A549 (cell line): ENCODE data around the gene TPCN1. TPM values are rescaled to one million over a fixed set of nuclear protein-coding genes. Genes with fewer than 3 reads are reported as not detected.

Experiments
- ATAC-seq, 2 experiments: fragments of 200-7000 bp in 1 of 2; fragments of >200 bp in 1 of 2; cut with Nextera tagmentation in 1 of 2; cut with Tn5 transposase in 1 of 2; 3 replicates each; pipeline versions ENCODE4 v1.8.0 to v1.9.1; 2018 to 2020; ENCODE audit warnings: mild to moderate bottlenecking in 1 of 2, moderate library complexity in 1 of 2
- CTCF ChIA-PET: fragments of 300-600 bp; sonication (Branson Sonifier 250); formaldehyde crosslinking; extraction: SDS; loops from one replicate; lab custom pipeline; 2021; ENCODE audit warnings: antibody characterized with exemption, inconsistent platforms; lab: Yijun Ruan, JAX
- POLR2A ChIA-PET: fragments of 350-600 bp; formaldehyde crosslinking; extraction: SDS; loops from one replicate; lab custom pipeline; 2021; ENCODE audit warnings: antibody characterized with exemption, inconsistent platforms; lab: Yijun Ruan, JAX
- DNase-seq, 2 experiments: peaks; one replicate each; pipeline versions ENCODE4 v3.0.0 to v3.0.0-alpha.2; 2011 to 2016; ENCODE audit warnings: low read depth in 1 of 2, low spot score in 1 of 2
- FAIRE-seq: peaks from 2 replicates; lab custom pipeline; 2011; peaks lifted over from hg19 to GRCh38; lab: Jason Lieb, UNC
- H3K27ac ChIP-seq, 2 experiments: fragments of >200 bp; sonication (Bioruptor Twin); formaldehyde crosslinking; 3 replicates each; pipeline ENCODE4 v1.5.1; 2016 to 2017
- H3K4me1 ChIP-seq: fragments of >200 bp; sonication (Bioruptor Twin); formaldehyde crosslinking; 3 replicates; pipeline ENCODE4 v1.6.1; 2016
- H3K4me2 ChIP-seq: fragments of >200 bp; sonication (Bioruptor Twin); formaldehyde crosslinking; 3 replicates; pipeline ENCODE4 v1.6.1; 2016
- H3K4me3 ChIP-seq: fragments of >200 bp; sonication (Bioruptor Twin); formaldehyde crosslinking; 3 replicates; pipeline ENCODE4 v1.5.1; 2016
- H3K9me3 ChIP-seq: fragments of >200 bp; sonication (Bioruptor Twin); formaldehyde crosslinking; 3 replicates; pipeline ENCODE4 v1.6.1; 2016
- BHLHE40 ChIP-seq: IDR thresholded peaks from 2 replicates; pipeline ENCODE4 v1.6.1; 2012; ENCODE audit warnings: low read depth, low read length, inconsistent platforms
- CBX2 ChIP-seq: fragments of 200-600 bp; sonication (generic); IDR thresholded peaks from 2 replicates; pipeline ENCODE4 v1.6.1; 2016; ENCODE audit warnings: low read depth, mild to moderate bottlenecking, borderline replicate concordance
- CBX8 ChIP-seq: fragments of 200-600 bp; sonication (generic); IDR thresholded peaks from 2 replicates; pipeline ENCODE4 v1.6.1; 2016
- CEBPB ChIP-seq, 2 experiments: fragments of >200 bp in 1 of 2; sonication (Bioruptor Twin) in 1 of 2; formaldehyde crosslinking in 1 of 2; IDR thresholded peaks; 2 replicates each; pipeline ENCODE4 v1.6.1; 2012 to 2016
- CHD4 ChIP-seq: fragments of 200-600 bp; sonication (generic); IDR thresholded peaks from 2 replicates; pipeline ENCODE4 v1.6.1; 2016; ENCODE audit warnings: antibody characterized with exemption, mild to moderate bottlenecking, borderline replicate concordance
- EHF ChIP-seq: fragments of 250-450 bp; sonication (Bioruptor Pico); IDR thresholded peaks from 2 replicates; pipeline ENCODE4 v1.5.0; 2020; ENCODE audit warnings: mild to moderate bottlenecking
- ESRRA ChIP-seq: fragments of 150-350 bp; IDR thresholded peaks from 2 replicates; pipeline ENCODE4 v1.6.1; 2014; ENCODE audit warnings: mild to moderate bottlenecking, low read length, borderline replicate concordance
- FOSB ChIP-seq: fragments of 250-450 bp; sonication (Bioruptor Pico); IDR thresholded peaks from 2 replicates; pipeline ENCODE4 v1.5.0; 2020; ENCODE audit warnings: mild to moderate bottlenecking, moderate library complexity
- FOXS1 ChIP-seq: fragments of 250-450 bp; sonication (Bioruptor Pico); IDR thresholded peaks from 2 replicates; pipeline ENCODE4 v1.5.0; 2020; ENCODE audit warnings: mild to moderate bottlenecking, moderate library complexity
- HEYL ChIP-seq: fragments of 250-450 bp; sonication (Bioruptor Pico); IDR thresholded peaks from 2 replicates; pipeline ENCODE4 v1.8.0; 2021; ENCODE audit warnings: mild to moderate bottlenecking, moderate library complexity
- HOXA7 ChIP-seq: fragments of 250-450 bp; sonication (Bioruptor Pico); IDR thresholded peaks from 2 replicates; pipeline ENCODE4 v1.5.0; 2020; ENCODE audit warnings: mild to moderate bottlenecking, moderate library complexity
- HOXB13 ChIP-seq: fragments of 250-450 bp; sonication (Bioruptor Pico); IDR thresholded peaks from 2 replicates; pipeline ENCODE4 v1.5.0; 2020; ENCODE audit warnings: low read depth, mild to moderate bottlenecking, moderate library complexity
- HOXB5 ChIP-seq: fragments of 250-450 bp; sonication (Bioruptor Pico); IDR thresholded peaks from 2 replicates; pipeline ENCODE4 v1.5.0; 2020; ENCODE audit warnings: mild to moderate bottlenecking, moderate library complexity
- JUN ChIP-seq, 2 experiments: fragments of >200 bp; sonication (Bioruptor Twin); formaldehyde crosslinking; IDR thresholded peaks; 2 replicates in 1 of 2; 3 replicates in 1 of 2; pipeline ENCODE4 v1.6.1; 2016 to 2017
- KDM5A ChIP-seq: fragments of 200-600 bp; sonication (generic); IDR thresholded peaks from 2 replicates; pipeline ENCODE4 v1.6.1; 2016; ENCODE audit warnings: antibody characterized with exemption, mild to moderate bottlenecking
- MAFK ChIP-seq: fragments of 450-650 bp; IDR thresholded peaks from 2 replicates; pipeline ENCODE4 v1.6.1; 2014; ENCODE audit not compliant: partially characterized antibody
- MAZ ChIP-seq: fragments of 150-350 bp; IDR thresholded peaks from 2 replicates; pipeline ENCODE4 v1.6.1; 2014; ENCODE audit warnings: antibody characterized with exemption, low read depth, low read length, borderline replicate concordance
- MYC ChIP-seq: IDR thresholded peaks from 2 replicates; pipeline ENCODE4 v1.6.1; 2012; ENCODE audit warnings: mild to moderate bottlenecking, inconsistent platforms, low read length, improper control_type of control experiment, borderline replicate concordance
- NR3C1 ChIP-seq: fragments of >200 bp; sonication (Bioruptor Twin); formaldehyde crosslinking; IDR thresholded peaks from 3 replicates; pipeline ENCODE4 v1.6.1; 2017
- RFX5 ChIP-seq: fragments of 450-650 bp; IDR thresholded peaks from 2 replicates; pipeline ENCODE4 v1.7.1; 2014; ENCODE audit warnings: antibody characterized with exemption, mild to moderate bottlenecking, moderate library complexity
- TFCP2L1 ChIP-seq: fragments of 250-450 bp; sonication (Bioruptor Pico); IDR thresholded peaks from 2 replicates; pipeline ENCODE4 v1.5.0; 2021; ENCODE audit warnings: mild to moderate bottlenecking
- TP53 ChIP-seq: fragments of 250-450 bp; sonication (Bioruptor Pico); IDR thresholded peaks from 2 replicates; pipeline ENCODE4 v1.5.0; 2021; ENCODE audit warnings: mild to moderate bottlenecking, moderate library complexity
- ZFP36 ChIP-seq: fragments of 450-650 bp; IDR thresholded peaks from 2 replicates; pipeline ENCODE4 v1.6.1; 2014; ENCODE audit warnings: borderline replicate concordance; ENCODE audit not compliant: partially characterized antibody
- ZNF302 ChIP-seq: fragments of 250-450 bp; sonication (Bioruptor Pico); IDR thresholded peaks from 2 replicates; pipeline ENCODE4 v1.9.0; 2021; ENCODE audit warnings: inconsistent platforms, mild to moderate bottlenecking, moderate library complexity
- WGBS: methylation state at CpG from one replicate; pipeline ENCODE4 v1.1.6; 2017; ENCODE audit errors: missing lambda C conversion rate; 5-methylcytosine and 5-hydroxymethylcytosine counted together
- polyA plus RNA-seq, 4 experiments: library from polyadenylated mRNA; depleted of rRNA in 3 of 4; stranded (reverse); fragments of >200 nt; fragmentation: RNase III in 1 of 4; extraction: RNeasy Plus Mini Kit Qiagen cat#74134 plus additional on column Dnase treatment in 1 of 4; gene quantifications; 2 replicates in 3 of 4; 3 replicates in 1 of 4; pipeline ENCODE4 v1.2.3, GENCODE V29; 2011 to 2017
- small RNA-seq, 6 experiments: library from RNA; depleted of rRNA; stranded (forward); fragments of <200 nt; gene quantifications; one replicate each; pipeline ENCODE3, GENCODE V24; 2012
- TF ChIP-seq, protein P1 (sequence below): fragments of 250-450 bp; sonication (Bioruptor Pico); IDR thresholded peaks from 2 replicates; pipeline ENCODE4 v1.5.0; 2020; ENCODE audit warnings: low read depth, mild to moderate bottlenecking, moderate library complexity
- TF ChIP-seq, protein P2 (sequence below): IDR thresholded peaks from 2 replicates; pipeline ENCODE4 v1.6.1; 2012; ENCODE audit warnings: low read depth, borderline replicate concordance
- TF ChIP-seq, protein P3 (sequence below): fragments of 150-350 bp; IDR thresholded peaks from 2 replicates; pipeline ENCODE4 v1.6.1; 2014; ENCODE audit warnings: low read depth, mild to moderate bottlenecking, low read length

The TPCN1 gene
- polyA plus RNA-seq, 2 of the 4 experiments (the other 2 are of a cell fraction): 21.9 to 24.1 TPM

DNA sequence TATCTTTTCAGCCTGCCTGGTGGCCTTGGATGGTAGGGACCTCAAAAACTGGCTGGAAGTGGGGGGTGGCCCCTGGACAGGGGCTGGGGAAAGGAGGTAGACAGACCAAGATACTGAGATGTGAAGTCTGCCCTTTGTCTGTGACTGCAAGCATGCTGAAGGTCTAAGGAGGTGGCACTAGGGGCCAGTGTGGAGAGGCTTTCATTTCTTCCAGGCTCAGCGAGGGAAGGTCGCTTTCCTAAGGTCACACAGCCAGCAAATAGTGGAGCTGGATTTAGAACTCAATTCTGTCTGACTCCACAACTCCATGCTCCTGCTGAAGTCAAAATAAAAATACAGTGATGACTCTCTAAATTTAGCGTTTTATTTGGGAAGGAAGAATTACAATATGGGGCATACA, 125.8 kb downstream of the TPCN1 start:
- TF ChIP-seq ZFP36: peak; percentile 51
- TF ChIP-seq, protein P1, sequence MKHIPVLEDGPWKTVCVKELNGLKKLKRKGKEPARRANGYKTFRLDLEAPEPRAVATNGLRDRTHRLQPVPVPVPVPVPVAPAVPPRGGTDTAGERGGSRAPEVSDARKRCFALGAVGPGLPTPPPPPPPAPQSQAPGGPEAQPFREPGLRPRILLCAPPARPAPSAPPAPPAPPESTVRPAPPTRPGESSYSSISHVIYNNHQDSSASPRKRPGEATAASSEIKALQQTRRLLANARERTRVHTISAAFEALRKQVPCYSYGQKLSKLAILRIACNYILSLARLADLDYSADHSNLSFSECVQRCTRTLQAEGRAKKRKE (CRISPR knock-in tag): no peak
- TF ChIP-seq HEYL: no peak
- no peak for TF ChIP-seq CBX2
- no peak for TF ChIP-seq HOXB5 (CRISPR knock-in tag)
- no peak for TF ChIP-seq CHD4
- TF ChIP-seq NR3C1: no peak
- CTCF ChIA-PET: interaction anchor here (0.6 kb wide), 2 partner anchors 35 to 77 kb away, joined by 3 read pairs; no protein-coding TSS in a partner anchor
- Histone ChIP-seq H3K27ac (no peak overlapping the region), H3K4me3 (no peak overlapping the region), H3K9me3 (no peaks in the 10 kb centered on the region), H3K4me1 (no peaks in the 10 kb centered on the region), H3K4me2 (no peak overlapping the region)
- WGBS: 81% methylated on average over 3 of the region's 3 CpGs
- ATAC-seq (peak; percentile 52 to 65; a peak in 3 of 6 replicates), FAIRE-seq (no peak), DNase-seq (no peak)
- POLR2A ChIA-PET: no interaction called here

DNA sequence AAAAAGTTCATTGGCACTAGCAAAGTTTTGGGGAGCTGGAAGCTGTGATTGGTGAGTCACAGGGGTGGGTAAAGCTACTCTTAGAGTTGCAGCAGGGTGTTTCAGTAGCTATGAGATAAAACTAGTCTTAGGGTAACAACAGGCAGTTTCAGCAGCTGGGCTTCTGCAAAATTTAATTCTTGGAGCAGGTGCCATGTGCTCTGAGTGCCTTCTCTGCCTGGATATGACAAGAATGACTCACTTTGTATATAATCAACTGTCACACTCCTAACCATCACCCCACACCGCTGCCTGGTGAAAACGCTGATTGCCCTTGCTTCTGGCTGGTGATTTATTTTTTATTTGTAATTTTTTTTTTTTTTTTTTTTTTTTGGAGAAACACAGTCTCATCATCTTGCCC, 126.6 kb downstream of the TPCN1 start:
- H3K4me3 ChIP-seq: no peak overlapping the region
- ATAC-seq (no peak), DNase-seq (no peak), FAIRE-seq (no peak)
- no peaks in the 10 kb centered on the region for H3K4me1 ChIP-seq
- 48% methylated on average over 2 of the region's 2 CpGs for WGBS
- no peaks in the 10 kb centered on the region for H3K9me3 ChIP-seq
- no peak overlapping the region for H3K27ac ChIP-seq
- TF ChIP-seq HOXB13 (CRISPR knock-in tag) (no peak), MAFK (no peak), JUN (IDR thresholded peaks at IDR 0.05) (no peak), TFCP2L1 (CRISPR knock-in tag) (no peak), MYC (no peak), BHLHE40 (no peak), CEBPB (IDR thresholded peaks at IDR 0.05) (no peak), HOXA7 (CRISPR knock-in tag) (no peak), CBX8 (no peak), EHF (CRISPR knock-in tag) (no peak), ZNF302 (CRISPR knock-in tag) (no peak), RFX5 (no peak), MAZ (no peak), FOSB (CRISPR knock-in tag) (no peak), FOXS1 (no peak), TP53 (CRISPR knock-in tag) (no peak), KDM5A (no peak), ESRRA (no peak)
- TF ChIP-seq, protein P2, sequence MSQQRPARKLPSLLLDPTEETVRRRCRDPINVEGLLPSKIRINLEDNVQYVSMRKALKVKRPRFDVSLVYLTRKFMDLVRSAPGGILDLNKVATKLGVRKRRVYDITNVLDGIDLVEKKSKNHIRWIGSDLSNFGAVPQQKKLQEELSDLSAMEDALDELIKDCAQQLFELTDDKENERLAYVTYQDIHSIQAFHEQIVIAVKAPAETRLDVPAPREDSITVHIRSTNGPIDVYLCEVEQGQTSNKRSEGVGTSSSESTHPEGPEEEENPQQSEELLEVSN: no peak
- TF ChIP-seq, protein P3, sequence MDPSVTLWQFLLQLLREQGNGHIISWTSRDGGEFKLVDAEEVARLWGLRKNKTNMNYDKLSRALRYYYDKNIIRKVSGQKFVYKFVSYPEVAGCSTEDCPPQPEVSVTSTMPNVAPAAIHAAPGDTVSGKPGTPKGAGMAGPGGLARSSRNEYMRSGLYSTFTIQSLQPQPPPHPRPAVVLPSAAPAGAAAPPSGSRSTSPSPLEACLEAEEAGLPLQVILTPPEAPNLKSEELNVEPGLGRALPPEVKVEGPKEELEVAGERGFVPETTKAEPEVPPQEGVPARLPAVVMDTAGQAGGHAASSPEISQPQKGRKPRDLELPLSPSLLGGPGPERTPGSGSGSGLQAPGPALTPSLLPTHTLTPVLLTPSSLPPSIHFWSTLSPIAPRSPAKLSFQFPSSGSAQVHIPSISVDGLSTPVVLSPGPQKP: no peak
- POLR2A ChIA-PET: no interaction called here
- CTCF ChIA-PET: interaction anchor here (0.6 to 1.4 kb wide), 2 partner anchors 26 to 76 kb away, joined by 3 read pairs; no protein-coding TSS in a partner anchor
- H3K4me2 ChIP-seq: no peak overlapping the region

Small RNA genes lying within 50 kb of the gene (small RNA-seq; reads per million reads assigned to genes)
- 0 reads per million in 6 experiments for gene MIR6762
- 0 reads per million in 6 experiments for gene RF00019

Other genes starting within 250 kb of the TPCN1 start
- gene OAS2, start 242.9 kb upstream of the TPCN1 start, polyA plus RNA-seq (2011; rRNA removed): 0.19 and 0.36 TPM in 2 replicates
- gene OAS2, start 242.9 kb upstream of the TPCN1 start, polyA plus RNA-seq (2017; fragmentation: RNase III; extraction: RNeasy Plus Mini Kit Qiagen cat#74134 plus additional on column Dnase treatment): 0.05 TPM in 1 of 3 replicates, not detected in the others
- gene DTX1, start 164.7 kb upstream of the TPCN1 start, polyA plus RNA-seq (2011; rRNA removed): 0.28 and 0.36 TPM in 2 replicates
- gene DTX1, start 164.7 kb upstream of the TPCN1 start, polyA plus RNA-seq (2017; fragmentation: RNase III; extraction: RNeasy Plus Mini Kit Qiagen cat#74134 plus additional on column Dnase treatment): 0.28 to 0.37 TPM (median 0.29 TPM) in 3 replicates
- 0.34 and 0.36 TPM in 2 replicates for gene RASAL1, start 85.7 kb upstream of the TPCN1 start, polyA plus RNA-seq (2011; rRNA removed)
- 0.18 to 0.30 TPM (median 0.30 TPM) in 3 replicates for gene RASAL1, start 85.7 kb upstream of the TPCN1 start, polyA plus RNA-seq (2017; fragmentation: RNase III; extraction: RNeasy Plus Mini Kit Qiagen cat#74134 plus additional on column Dnase treatment)
- gene CFAP73, start 71.7 kb upstream of the TPCN1 start, polyA plus RNA-seq (2011; rRNA removed): not detected in 2 replicates
- 0.05 TPM in 1 of 3 replicates, not detected in the others for gene CFAP73, start 71.7 kb upstream of the TPCN1 start, polyA plus RNA-seq (2017; fragmentation: RNase III; extraction: RNeasy Plus Mini Kit Qiagen cat#74134 plus additional on column Dnase treatment)
- gene DDX54, start 36.0 kb upstream of the TPCN1 start, polyA plus RNA-seq (2011; rRNA removed): 60.6 and 62.4 TPM in 2 replicates
- 55.9 to 64.5 TPM (median 62.2 TPM) in 3 replicates for gene DDX54, start 36.0 kb upstream of the TPCN1 start, polyA plus RNA-seq (2017; fragmentation: RNase III; extraction: RNeasy Plus Mini Kit Qiagen cat#74134 plus additional on column Dnase treatment)
- gene RITA1, start 35.7 kb upstream of the TPCN1 start, polyA plus RNA-seq (2011; rRNA removed): 16.7 and 18.6 TPM in 2 replicates
- gene RITA1, start 35.7 kb upstream of the TPCN1 start, polyA plus RNA-seq (2017; fragmentation: RNase III; extraction: RNeasy Plus Mini Kit Qiagen cat#74134 plus additional on column Dnase treatment): 19.6 to 20.5 TPM (median 19.8 TPM) in 3 replicates
- 11.0 and 14.4 TPM in 2 replicates for gene SLC8B1, start 113.6 kb downstream of the TPCN1 start, polyA plus RNA-seq (2011; rRNA removed)
- gene SLC8B1, start 113.6 kb downstream of the TPCN1 start, polyA plus RNA-seq (2017; fragmentation: RNase III; extraction: RNeasy Plus Mini Kit Qiagen cat#74134 plus additional on column Dnase treatment): 9.7 to 12.2 TPM (median 11.3 TPM) in 3 replicates
- gene PLBD2, start 137.1 kb downstream of the TPCN1 start, polyA plus RNA-seq (2011; rRNA removed): 13.2 and 22.3 TPM in 2 replicates
- gene PLBD2, start 137.1 kb downstream of the TPCN1 start, polyA plus RNA-seq (2017; fragmentation: RNase III; extraction: RNeasy Plus Mini Kit Qiagen cat#74134 plus additional on column Dnase treatment): 21.9 to 25.9 TPM (median 25.8 TPM) in 3 replicates
- gene SDS, start 182.4 kb downstream of the TPCN1 start, polyA plus RNA-seq (2011; rRNA removed): 3.7 and 3.9 TPM in 2 replicates
- 5.4 to 7.3 TPM (median 6.5 TPM) in 3 replicates for gene SDS, start 182.4 kb downstream of the TPCN1 start, polyA plus RNA-seq (2017; fragmentation: RNase III; extraction: RNeasy Plus Mini Kit Qiagen cat#74134 plus additional on column Dnase treatment)
- gene SDSL, start 200.9 kb downstream of the TPCN1 start, polyA plus RNA-seq (2011; rRNA removed): 21.0 and 22.0 TPM in 2 replicates
- gene SDSL, start 200.9 kb downstream of the TPCN1 start, polyA plus RNA-seq (2017; fragmentation: RNase III; extraction: RNeasy Plus Mini Kit Qiagen cat#74134 plus additional on column Dnase treatment): 26.3 to 28.0 TPM (median 26.7 TPM) in 3 replicates